HCT116 (cell line): Measurements from ENCODE around the gene CACNA1F. TPM values are rescaled to one million over a fixed set of nuclear protein-coding genes. Genes with fewer than 3 reads are reported as not detected.

Experiments
- ATAC-seq: fragments of 200-7000 bp; cut with Tn5 transposase; 2 replicates; pipeline ENCODE4 v1.9.1; 2020; ENCODE audit warnings: mild to moderate bottlenecking, moderate library complexity
- BruUV-seq: library from RNA; stranded (reverse); fragments of 400-500 nt; replicated peaks from 2 replicates; lab custom pipeline; 2021; lab: Mats Ljungman, UMichigan
- CTCF ChIA-PET: fragments of 300-600 bp; sonication (Branson Sonifier 250); formaldehyde crosslinking; loops from one replicate; lab custom pipeline; 2021; ENCODE audit warnings: antibody characterized with exemption; lab: Charles Lee
- POLR2A ChIA-PET: fragments of 300-600, 350-600 bp; sonication (Branson Sonifier 250); formaldehyde crosslinking; loops from one replicate; lab custom pipeline; 2021; ENCODE audit warnings: antibody characterized with exemption; lab: Charles Lee
- RAD21 ChIA-PET, 2 experiments: fragments of 300-600 bp; sonication (Branson Sonifier 250); formaldehyde crosslinking; loops; one replicate each; lab custom pipeline; 2023; ENCODE audit warnings: low total read pairs in 2 of 2; ENCODE audit not compliant: uncharacterized antibody in 2 of 2, unreplicated experiment in 2 of 2, low non-redundant PET in 1 of 2; lab: Charles Lee
- DNase-seq: peaks from one replicate; pipeline ENCODE4 v3.0.0-alpha.2; 2010; ENCODE audit warnings: low read depth, low spot score
- H2AFZ ChIP-seq: fragments of 200-600 bp; shearing (Covaris generic), sonication (generic); 2 replicates; pipeline ENCODE4 v1.6.1; 2017; ENCODE audit warnings: low read depth, mixed run types, mixed read lengths, antibody characterized with exemption, low read length; ENCODE audit not compliant: poor library complexity, severe bottlenecking
- H3K27ac ChIP-seq: 2 replicates; pipeline ENCODE4 v1.5.1; 2012; ENCODE audit warnings: low read depth, low read length
- H3K27me3 ChIP-seq: fragments of 200-600 bp; sonication (generic); 2 replicates; pipeline ENCODE4 v1.6.1; 2016; ENCODE audit warnings: mixed run types, low read length, mixed read lengths; ENCODE audit not compliant: insufficient read depth
- H3K36me3 ChIP-seq, 2 experiments: fragments of 200-500 bp in 1 of 2; fragments of 200-600 bp in 1 of 2; sonication (Bioruptor generic) in 1 of 2; sonication (generic) in 1 of 2; 2 replicates each; pipeline versions ENCODE4 v1.5.1 to v1.6.1; 2014 to 2016; ENCODE audit warnings: low read length in 2 of 2, inconsistent platforms in 1 of 2, mixed read lengths in 1 of 2, mixed run types in 1 of 2; ENCODE audit not compliant: insufficient read depth in 2 of 2, control insufficient read depth in 1 of 2
- H3K4me1 ChIP-seq, 2 experiments: fragments of 200-600 bp in 1 of 2; sonication (generic) in 1 of 2; 2 replicates each; pipeline versions ENCODE4 v1.5.1 to v1.6.1; 2012 to 2017; ENCODE audit warnings: low read length in 2 of 2, inconsistent platforms in 1 of 2, mild to moderate bottlenecking in 1 of 2, mixed read lengths in 1 of 2, mixed run types in 1 of 2, moderate library complexity in 1 of 2; ENCODE audit not compliant: insufficient read depth in 2 of 2, control insufficient read depth in 1 of 2
- H3K4me2 ChIP-seq: fragments of 200-600 bp; sonication (generic); 2 replicates; pipeline ENCODE4 v1.6.1; 2017; ENCODE audit warnings: mixed run types, low read length, mixed read lengths
- H3K4me3 ChIP-seq, 2 experiments: fragments of 200-600 bp in 1 of 2; sonication (generic) in 1 of 2; replicated peaks in 1 of 2; 2 replicates each; pipeline ENCODE4 v1.5.1; 2011 to 2016; ENCODE audit warnings: low read length in 2 of 2, control low read depth in 1 of 2, low read depth in 1 of 2, mild to moderate bottlenecking in 1 of 2, mixed read lengths in 1 of 2, mixed run types in 1 of 2
- H3K79me2 ChIP-seq: fragments of 200-600 bp; sonication (generic); 2 replicates; pipeline ENCODE4 v1.6.1; 2017; ENCODE audit warnings: mild to moderate bottlenecking, mixed run types, low read length, moderate library complexity, mixed read lengths; ENCODE audit not compliant: insufficient read depth
- H3K9ac ChIP-seq: fragments of 200-600 bp; sonication (generic); 2 replicates; pipeline ENCODE4 v1.6.1; 2016; ENCODE audit warnings: low read length, mixed read lengths
- H3K9me2 ChIP-seq: fragments of 200-600 bp; sonication (generic), shearing (Covaris generic); 2 replicates; pipeline ENCODE4 v1.6.1; 2017; ENCODE audit warnings: mixed run types, mild to moderate bottlenecking, moderate library complexity; ENCODE audit not compliant: insufficient read depth
- H3K9me3 ChIP-seq, 2 experiments: fragments of 200-500 bp in 1 of 2; fragments of 200-600 bp in 1 of 2; sonication (Bioruptor generic) in 1 of 2; sonication (generic) in 1 of 2; 2 replicates each; pipeline ENCODE4 v1.6.1; 2014 to 2017; ENCODE audit warnings: low read length in 2 of 2, mixed read lengths in 2 of 2, inconsistent platforms in 1 of 2, low read depth in 1 of 2, mild to moderate bottlenecking in 1 of 2, mixed run types in 1 of 2, moderate library complexity in 1 of 2; ENCODE audit not compliant: control insufficient read depth in 1 of 2, insufficient read depth in 1 of 2
- H4K20me1 ChIP-seq: fragments of 200-600 bp; sonication (generic), shearing (Covaris generic); 2 replicates; pipeline ENCODE4 v1.6.1; 2017; ENCODE audit warnings: mixed run types, mild to moderate bottlenecking, moderate library complexity; ENCODE audit not compliant: insufficient read depth
- CBX3 ChIP-seq: IDR thresholded peaks from 2 replicates; pipeline ENCODE4 v1.6.1; 2012; ENCODE audit warnings: low read depth
- EGR1 ChIP-seq: IDR thresholded peaks from 2 replicates; pipeline ENCODE4 v1.6.1; 2012; ENCODE audit warnings: low read depth
- EZH2 ChIP-seq: fragments of 200-600 bp; sonication (generic); IDR thresholded peaks from 2 replicates; pipeline ENCODE4 v1.6.1; 2017; ENCODE audit warnings: antibody characterized with exemption, mixed run types
- EZH2phosphoT487 ChIP-seq: fragments of 200-600 bp; IDR thresholded peaks from 2 replicates; pipeline ENCODE4 v1.6.1; 2018; ENCODE audit warnings: antibody characterized with exemption, borderline replicate concordance
- FOSL1 ChIP-seq: IDR thresholded peaks from 2 replicates; pipeline ENCODE4 v1.6.1; 2012; ENCODE audit warnings: low read depth
- JUND ChIP-seq: IDR thresholded peaks from 2 replicates; pipeline ENCODE4 v1.6.1; 2012
- POLR2A ChIP-seq: IDR thresholded peaks from 2 replicates; pipeline ENCODE4 v1.7.0; 2011; ENCODE audit warnings: borderline replicate concordance; ENCODE audit not compliant: insufficient read depth, insufficient read length; ENCODE audit errors: extremely low read depth
- POLR2AphosphoS5 ChIP-seq: IDR thresholded peaks from 2 replicates; pipeline ENCODE4 v1.6.1; 2011; ENCODE audit warnings: mild to moderate bottlenecking, low read depth, low read length, moderate library complexity
- RAD21 ChIP-seq: IDR thresholded peaks from 2 replicates; pipeline ENCODE4 v1.6.1; 2012; ENCODE audit warnings: low read depth, mild to moderate bottlenecking
- SP1 ChIP-seq: IDR thresholded peaks from 2 replicates; pipeline ENCODE4 v1.6.1; 2012; ENCODE audit warnings: low read depth
- SRF ChIP-seq: IDR thresholded peaks from 2 replicates; pipeline ENCODE4 v1.6.1; 2012; ENCODE audit warnings: low read depth
- YY1 ChIP-seq: IDR thresholded peaks from 2 replicates; pipeline ENCODE4 v1.6.1; 2011; ENCODE audit warnings: low read length, low read depth, moderate library complexity, mild to moderate bottlenecking; ENCODE audit not compliant: insufficient replicate concordance; ENCODE audit errors: extremely low read depth
- ZFX ChIP-seq: fragments of 450-650 bp; IDR thresholded peaks from 2 replicates; pipeline ENCODE4 v1.6.1; 2017
- ZNF274 ChIP-seq: fragments of 200-500 bp; sonication (Bioruptor generic); IDR thresholded peaks from 2 replicates; pipeline ENCODE4 v1.6.1; 2014; ENCODE audit warnings: mild to moderate bottlenecking, low read depth, low read length, inconsistent platforms
- intact Hi-C: fragments of 100-400 bp; cut with micrococcal nuclease; formaldehyde crosslinking; loops from 2 replicates; pipeline ENCODE4 v1.10.0; 2022
- total RNA-seq: library from RNA; stranded (reverse); gene quantifications from one replicate; pipeline ENCODE4 v1.2.1, GENCODE V29; 2021; ENCODE audit not compliant: unreplicated experiment
- TF ChIP-seq, protein P1 (sequence below): IDR thresholded peaks from 2 replicates; pipeline ENCODE4 v1.6.1; 2012; ENCODE audit warnings: low read depth
- TF ChIP-seq, protein P2 (sequence below): IDR thresholded peaks from 2 replicates; pipeline ENCODE4 v1.6.1; 2012
- TF ChIP-seq, protein P3 (sequence below), 3 experiments: fragments of 200-600 bp in 1 of 3; sonication (generic) in 1 of 3; IDR thresholded peaks in 2 of 3; conservative IDR thresholded peaks in 1 of 3; 2 replicates each; pipeline ENCODE4 v1.5.1; 2012 to 2017; ENCODE audit warnings: low read depth in 2 of 3, low read length in 2 of 3, antibody characterized with exemption in 1 of 3, borderline replicate concordance in 1 of 3, control low read depth in 1 of 3, mild to moderate bottlenecking in 1 of 3, mixed read lengths in 1 of 3, mixed run types in 1 of 3, moderate library complexity in 1 of 3; ENCODE audit not compliant: insufficient read depth in 1 of 3
- TF ChIP-seq, protein P4 (sequence below): IDR thresholded peaks from 2 replicates; pipeline ENCODE4 v1.6.1; 2012

Gene CACNA1F
- total RNA-seq, 1 experiment from 2014 or later: not detected

DNA sequence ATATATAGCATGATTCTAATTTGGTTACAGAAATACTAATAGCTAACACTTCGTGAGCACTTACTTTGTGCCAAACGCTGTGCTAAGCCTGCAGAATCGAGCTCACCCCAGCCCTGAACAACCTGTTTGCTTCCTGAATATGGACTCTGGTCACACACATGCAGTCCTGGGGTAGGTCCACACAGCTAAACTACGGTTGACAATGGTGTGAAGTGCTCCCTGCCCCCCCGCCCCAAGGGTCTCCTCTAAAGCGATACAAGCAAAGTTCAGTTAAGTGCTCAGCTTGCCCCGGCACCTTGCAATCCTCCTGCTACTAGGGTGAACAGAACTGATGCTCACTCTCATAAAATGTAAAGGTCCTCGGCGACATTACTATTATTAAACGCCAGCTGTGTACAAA, 30.5 kb upstream of the CACNA1F start (continued):
- TF ChIP-seq, protein P1, sequence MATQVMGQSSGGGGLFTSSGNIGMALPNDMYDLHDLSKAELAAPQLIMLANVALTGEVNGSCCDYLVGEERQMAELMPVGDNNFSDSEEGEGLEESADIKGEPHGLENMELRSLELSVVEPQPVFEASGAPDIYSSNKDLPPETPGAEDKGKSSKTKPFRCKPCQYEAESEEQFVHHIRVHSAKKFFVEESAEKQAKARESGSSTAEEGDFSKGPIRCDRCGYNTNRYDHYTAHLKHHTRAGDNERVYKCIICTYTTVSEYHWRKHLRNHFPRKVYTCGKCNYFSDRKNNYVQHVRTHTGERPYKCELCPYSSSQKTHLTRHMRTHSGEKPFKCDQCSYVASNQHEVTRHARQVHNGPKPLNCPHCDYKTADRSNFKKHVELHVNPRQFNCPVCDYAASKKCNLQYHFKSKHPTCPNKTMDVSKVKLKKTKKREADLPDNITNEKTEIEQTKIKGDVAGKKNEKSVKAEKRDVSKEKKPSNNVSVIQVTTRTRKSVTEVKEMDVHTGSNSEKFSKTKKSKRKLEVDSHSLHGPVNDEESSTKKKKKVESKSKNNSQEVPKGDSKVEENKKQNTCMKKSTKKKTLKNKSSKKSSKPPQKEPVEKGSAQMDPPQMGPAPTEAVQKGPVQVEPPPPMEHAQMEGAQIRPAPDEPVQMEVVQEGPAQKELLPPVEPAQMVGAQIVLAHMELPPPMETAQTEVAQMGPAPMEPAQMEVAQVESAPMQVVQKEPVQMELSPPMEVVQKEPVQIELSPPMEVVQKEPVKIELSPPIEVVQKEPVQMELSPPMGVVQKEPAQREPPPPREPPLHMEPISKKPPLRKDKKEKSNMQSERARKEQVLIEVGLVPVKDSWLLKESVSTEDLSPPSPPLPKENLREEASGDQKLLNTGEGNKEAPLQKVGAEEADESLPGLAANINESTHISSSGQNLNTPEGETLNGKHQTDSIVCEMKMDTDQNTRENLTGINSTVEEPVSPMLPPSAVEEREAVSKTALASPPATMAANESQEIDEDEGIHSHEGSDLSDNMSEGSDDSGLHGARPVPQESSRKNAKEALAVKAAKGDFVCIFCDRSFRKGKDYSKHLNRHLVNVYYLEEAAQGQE: no peak
- TF ChIP-seq, protein P2, sequence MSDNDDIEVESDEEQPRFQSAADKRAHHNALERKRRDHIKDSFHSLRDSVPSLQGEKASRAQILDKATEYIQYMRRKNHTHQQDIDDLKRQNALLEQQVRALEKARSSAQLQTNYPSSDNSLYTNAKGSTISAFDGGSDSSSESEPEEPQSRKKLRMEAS: no peak
- no peak for TF ChIP-seq FOSL1
- TF ChIP-seq RAD21: no peak
- no peak for TF ChIP-seq JUND
- no peak for TF ChIP-seq EZH2
- TF ChIP-seq CBX3: no peak
- TF ChIP-seq EZH2phosphoT487: no peak
- TF ChIP-seq SRF: no peak
- TF ChIP-seq EGR1: no peak

DNA sequence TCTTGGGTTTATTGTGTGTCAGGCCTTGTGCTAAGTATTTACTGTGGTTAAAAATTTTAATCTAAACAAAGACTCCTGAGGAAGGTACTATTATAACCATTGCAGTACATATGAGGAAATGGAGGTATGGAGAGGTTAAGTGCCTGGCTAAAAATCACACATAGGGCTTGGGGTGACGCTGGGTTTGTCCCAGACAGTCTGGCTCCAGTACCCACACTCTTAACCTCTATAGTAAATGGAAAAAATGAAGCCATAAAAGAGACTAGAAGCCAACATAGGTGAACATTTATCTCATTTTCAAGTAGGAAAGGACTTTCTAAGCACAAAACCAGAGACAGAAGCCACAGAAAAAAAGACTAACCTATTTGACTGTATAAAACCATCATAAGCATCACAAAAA, 29.5 kb upstream of the CACNA1F start:
- POLR2A ChIA-PET: no interaction called here
- TF ChIP-seq, protein P3, sequence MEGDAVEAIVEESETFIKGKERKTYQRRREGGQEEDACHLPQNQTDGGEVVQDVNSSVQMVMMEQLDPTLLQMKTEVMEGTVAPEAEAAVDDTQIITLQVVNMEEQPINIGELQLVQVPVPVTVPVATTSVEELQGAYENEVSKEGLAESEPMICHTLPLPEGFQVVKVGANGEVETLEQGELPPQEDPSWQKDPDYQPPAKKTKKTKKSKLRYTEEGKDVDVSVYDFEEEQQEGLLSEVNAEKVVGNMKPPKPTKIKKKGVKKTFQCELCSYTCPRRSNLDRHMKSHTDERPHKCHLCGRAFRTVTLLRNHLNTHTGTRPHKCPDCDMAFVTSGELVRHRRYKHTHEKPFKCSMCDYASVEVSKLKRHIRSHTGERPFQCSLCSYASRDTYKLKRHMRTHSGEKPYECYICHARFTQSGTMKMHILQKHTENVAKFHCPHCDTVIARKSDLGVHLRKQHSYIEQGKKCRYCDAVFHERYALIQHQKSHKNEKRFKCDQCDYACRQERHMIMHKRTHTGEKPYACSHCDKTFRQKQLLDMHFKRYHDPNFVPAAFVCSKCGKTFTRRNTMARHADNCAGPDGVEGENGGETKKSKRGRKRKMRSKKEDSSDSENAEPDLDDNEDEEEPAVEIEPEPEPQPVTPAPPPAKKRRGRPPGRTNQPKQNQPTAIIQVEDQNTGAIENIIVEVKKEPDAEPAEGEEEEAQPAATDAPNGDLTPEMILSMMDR (IDR thresholded peaks at IDR 0.05 in 2 of 3, conservative IDR thresholded peaks at IDR 0.05 in 1 of 3; ENCODE audit: borderline replicate concordance in 1 of 3, insufficient read depth in 1 of 3, low read depth in 2 of 3, low read length in 2 of 3): no peak
- no peak for TF ChIP-seq SP1
- no peak for TF ChIP-seq POLR2AphosphoS5
- TF ChIP-seq FOSL1: no peak
- TF ChIP-seq ZNF274: no peak
- TF ChIP-seq SRF: no peak
- TF ChIP-seq YY1: no peak
- TF ChIP-seq, protein P1: no peak
- TF ChIP-seq, protein P4, sequence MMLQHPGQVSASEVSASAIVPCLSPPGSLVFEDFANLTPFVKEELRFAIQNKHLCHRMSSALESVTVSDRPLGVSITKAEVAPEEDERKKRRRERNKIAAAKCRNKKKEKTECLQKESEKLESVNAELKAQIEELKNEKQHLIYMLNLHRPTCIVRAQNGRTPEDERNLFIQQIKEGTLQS: no peak
- no peak for TF ChIP-seq POLR2A
- TF ChIP-seq ZFX: no peak
- no peak for TF ChIP-seq EGR1
- TF ChIP-seq CBX3: no peak

More for the DNA sequence above, 29.5 kb upstream of the CACNA1F start:
- BruUV-seq: no TSS peak
- no peaks in the 10 kb centered on the region for H3K9me2 ChIP-seq
- intact Hi-C loops: no loop called here
- no peak overlapping the region for H2AFZ ChIP-seq
- H3K36me3 ChIP-seq: no peaks in the 10 kb centered on the region
- no peaks in the 10 kb centered on the region for H4K20me1 ChIP-seq
- ATAC-seq (no peak), DNase-seq (no peak)
- H3K27me3 ChIP-seq: no peaks in the 10 kb centered on the region
- H3K4me3 ChIP-seq: no peak overlapping the region
- no peak overlapping the region for H3K9ac ChIP-seq
- H3K79me2 ChIP-seq: no peaks in the 10 kb centered on the region
- no peaks in the 10 kb centered on the region for H3K9me3 ChIP-seq
- ChIA-PET CTCF (no interaction called here), RAD21 (no interaction called here)
- H3K4me2 ChIP-seq: no peak overlapping the region
- no peaks in the 10 kb centered on the region for H3K4me1 ChIP-seq
- no peak overlapping the region for H3K27ac ChIP-seq
